ENCODE data around the gene UBAP2.
A peak's percentile ranks its signal among the peaks of the same experiment; 100 is the strongest.

The UBAP2 gene

GRCh38 chr9:33931326-33931725 lies 117.4 kb downstream of the UBAP2 start:
- H3K27ac Mint-ChIP-seq: no peak overlapping the region
- peaks cover 42% of the 10 kb centered on the region for H3K36me3 Mint-ChIP-seq (ENCODE audit: low read depth)
- H3K9me3 Mint-ChIP-seq: no peaks in the 10 kb centered on the region
- no peak overlapping the region for H3K4me3 Mint-ChIP-seq
- H3K27me3 Mint-ChIP-seq (ENCODE audit: low read depth): no peaks in the 10 kb centered on the region
- H3K4me1 Mint-ChIP-seq (ENCODE audit: low read depth): no peaks in the 10 kb centered on the region

- Mint-ChIP-seq H3K9me3 (no peaks in the 10 kb centered on the region), H3K27ac (no peak overlapping the region), H3K36me3 (ENCODE audit: low read depth) (peaks cover 37% of the 10 kb centered on the region), H3K27me3 (ENCODE audit: low read depth) (no peaks in the 10 kb centered on the region), H3K4me3 (no peak overlapping the region), H3K4me1 (ENCODE audit: low read depth) (no peaks in the 10 kb centered on the region)
Observed at GRCh38 chr9:33927694-33928093, 121.0 kb downstream of the UBAP2 start.

DNA sequence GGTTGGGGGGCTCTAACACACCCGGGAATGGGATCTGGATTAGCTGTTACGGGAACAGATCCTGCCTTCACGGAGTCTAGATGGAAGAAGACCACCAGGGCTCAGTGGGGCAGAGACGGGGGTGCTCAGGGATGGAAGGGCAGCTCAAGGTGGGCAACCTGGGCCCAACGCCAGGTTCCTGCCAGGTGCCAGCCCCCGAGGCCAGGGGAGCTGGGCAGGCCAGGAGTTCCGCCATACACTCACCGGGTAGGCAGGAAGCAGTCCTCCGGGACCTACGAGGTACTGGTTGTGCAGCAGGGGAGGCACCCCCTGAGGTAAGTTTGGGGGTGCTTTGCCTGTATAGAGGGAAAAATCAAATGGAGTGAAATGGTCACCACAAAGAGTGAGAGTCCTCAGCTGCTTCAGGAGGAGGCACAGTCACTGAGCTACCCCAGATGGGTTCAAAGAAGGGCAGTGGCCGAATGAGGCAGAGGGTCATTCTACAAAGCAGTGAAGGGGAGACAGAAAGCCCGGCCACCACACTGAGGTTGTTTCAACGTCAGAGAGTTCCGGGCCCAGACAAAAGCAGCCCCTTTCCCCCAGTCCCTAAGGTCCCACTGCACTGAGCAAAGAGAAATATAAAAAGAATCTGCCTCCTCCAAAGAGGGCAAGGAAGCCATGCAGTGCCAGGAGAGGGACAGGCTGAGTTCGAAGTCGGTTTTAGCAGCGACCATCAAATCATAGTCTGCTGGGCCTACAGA lies 121.8 kb downstream of the UBAP2 start:
- Mint-ChIP-seq H3K27me3 (ENCODE audit: low read depth) (no peaks in the 10 kb centered on the region), H3K9me3 (no peaks in the 10 kb centered on the region), H3K36me3 (ENCODE audit: low read depth) (peaks cover 35% of the 10 kb centered on the region), H3K27ac (no peak overlapping the region), H3K4me1 (ENCODE audit: low read depth) (no peaks in the 10 kb centered on the region), H3K4me3 (no peak overlapping the region)

DNA sequence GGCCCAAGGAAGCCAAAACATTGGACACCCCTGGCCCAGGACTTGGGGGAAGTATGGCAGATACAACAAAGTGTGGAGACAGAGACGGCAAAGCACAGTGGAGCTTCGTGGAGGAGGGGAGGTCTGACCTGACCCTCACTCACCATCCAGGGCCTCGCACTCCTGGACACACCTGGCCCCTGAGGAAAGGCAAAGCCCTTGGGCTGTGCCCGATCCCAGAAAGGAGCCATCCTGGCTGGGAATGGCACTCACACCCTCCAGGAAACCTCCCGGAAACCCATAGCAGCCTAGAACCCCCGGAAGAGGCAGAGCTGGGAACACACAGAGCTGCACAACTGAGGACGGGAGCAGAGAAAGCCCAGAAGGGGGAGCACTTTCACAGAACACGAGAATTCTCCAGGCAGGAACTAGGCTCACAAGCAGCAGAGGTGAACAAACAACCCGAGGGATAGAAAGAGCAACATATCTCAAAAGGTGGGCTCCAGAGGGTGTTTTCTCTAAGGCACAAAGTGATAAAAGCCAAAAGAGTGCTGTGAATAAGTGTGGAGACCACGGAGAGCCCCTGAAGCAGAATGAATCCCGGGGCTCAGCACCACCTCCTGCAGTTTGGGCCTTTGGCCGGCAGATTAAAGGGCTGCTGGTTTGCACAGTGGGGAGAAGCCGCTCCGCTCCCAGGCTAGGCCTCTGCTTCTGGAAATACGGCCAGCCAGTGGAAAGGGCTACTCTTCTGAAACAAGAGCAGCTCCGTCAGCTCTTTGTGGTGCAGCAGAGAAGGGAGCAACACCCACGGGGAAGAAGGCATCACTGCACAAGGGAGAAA lies 123.5 kb downstream of the UBAP2 start:
- no peaks in the 10 kb centered on the region for H3K9me3 Mint-ChIP-seq
- H3K27me3 Mint-ChIP-seq (ENCODE audit: low read depth): no peaks in the 10 kb centered on the region
- H3K4me3 Mint-ChIP-seq: no peak overlapping the region
- no peaks in the 10 kb centered on the region for H3K4me1 Mint-ChIP-seq (ENCODE audit: low read depth)
- peak overlapping the region; percentile 11 for H3K27ac Mint-ChIP-seq
- peaks cover 32% of the 10 kb centered on the region for H3K36me3 Mint-ChIP-seq (ENCODE audit: low read depth)

DNA sequence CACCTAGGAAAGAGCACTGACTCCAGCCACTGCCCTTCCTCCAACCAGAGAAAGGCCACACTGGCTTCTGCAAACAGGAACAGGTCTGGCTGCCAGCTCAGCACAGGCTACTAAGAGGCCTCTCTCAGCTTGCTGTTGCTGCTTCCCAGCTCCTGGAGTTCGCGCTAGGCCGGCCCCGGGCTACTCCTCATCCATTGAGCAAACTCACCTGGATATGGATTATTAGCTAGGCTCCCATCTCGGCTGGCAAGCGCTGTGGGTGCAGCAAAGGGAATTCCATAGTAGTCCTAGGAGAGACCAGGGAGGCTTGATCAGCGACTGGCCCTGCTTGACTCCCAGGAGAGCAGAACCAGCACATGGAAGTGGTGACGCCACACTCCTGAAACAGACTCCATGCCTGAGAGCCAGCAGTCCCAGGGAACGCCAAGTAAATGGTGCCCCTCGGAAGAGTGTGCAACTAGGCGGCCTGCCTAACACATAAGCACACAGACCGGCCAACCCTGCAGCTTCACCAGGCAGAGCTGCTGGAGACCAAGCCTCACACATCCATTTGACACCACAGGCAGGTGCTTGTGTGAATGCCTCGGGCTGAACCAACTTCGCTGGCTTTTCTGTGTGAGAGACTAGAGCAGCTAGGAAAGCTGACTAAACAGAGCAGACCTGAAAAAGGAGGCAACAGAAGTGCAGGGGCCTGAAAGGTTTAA lies 124.5 kb downstream of the UBAP2 start:
- H3K36me3 Mint-ChIP-seq (ENCODE audit: low read depth): peaks cover 32% of the 10 kb centered on the region

GRCh38 chr9:33923079-33923478 lies 125.6 kb downstream of the UBAP2 start:
- Mint-ChIP-seq H3K4me3 (no peak overlapping the region), H3K9me3 (no peaks in the 10 kb centered on the region), H3K36me3 (ENCODE audit: low read depth) (peaks cover 39% of the 10 kb centered on the region), H3K27me3 (ENCODE audit: low read depth) (no peaks in the 10 kb centered on the region), H3K4me1 (ENCODE audit: low read depth) (no peaks in the 10 kb centered on the region), H3K27ac (no peak overlapping the region)

More for the DNA sequence above, 124.5 kb downstream of the UBAP2 start:
- Mint-ChIP-seq H3K27ac (no peak overlapping the region), H3K27me3 (ENCODE audit: low read depth) (no peaks in the 10 kb centered on the region), H3K4me3 (no peak overlapping the region), H3K4me1 (ENCODE audit: low read depth) (no peaks in the 10 kb centered on the region), H3K9me3 (no peaks in the 10 kb centered on the region)

- Mint-ChIP-seq H3K27ac (no peak overlapping the region), H3K4me1 (ENCODE audit: low read depth) (no peaks in the 10 kb centered on the region), H3K27me3 (ENCODE audit: low read depth) (no peaks in the 10 kb centered on the region), H3K36me3 (ENCODE audit: low read depth) (peaks cover 40% of the 10 kb centered on the region), H3K4me3 (no peak overlapping the region), H3K9me3 (no peaks in the 10 kb centered on the region)
Observed at GRCh38 chr9:33921967-33922895, 126.5 kb downstream of the UBAP2 start.

DNA sequence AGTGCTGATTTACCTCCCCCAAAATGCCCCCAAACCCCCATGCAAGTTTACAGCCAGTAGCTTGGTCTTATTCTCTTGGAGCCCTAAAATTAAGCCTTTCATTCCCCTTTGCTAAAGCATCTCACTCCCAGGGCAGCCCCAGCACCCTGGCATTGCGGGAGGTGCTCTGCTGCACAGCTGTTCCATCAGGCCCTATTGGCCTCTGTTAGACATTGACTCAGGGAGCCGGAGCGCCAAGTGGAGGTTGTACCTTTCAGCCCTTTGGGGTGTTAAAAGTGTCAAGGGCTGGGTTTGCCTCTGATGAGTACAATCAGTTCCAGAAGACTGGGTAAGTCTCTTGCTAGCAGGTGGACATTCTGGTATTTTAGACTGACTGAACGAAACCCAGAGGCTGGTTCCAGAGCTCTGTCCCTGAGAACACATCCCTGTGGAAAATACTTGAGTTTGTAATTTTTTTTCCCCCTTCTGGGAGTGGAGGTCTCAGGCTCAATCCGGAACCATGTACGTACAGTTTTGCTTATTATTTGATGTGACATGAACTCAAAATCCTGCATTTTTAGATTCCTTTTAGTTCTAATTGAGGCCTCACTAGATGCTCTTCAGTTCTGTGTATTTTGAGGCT lies 129.3 kb downstream of the UBAP2 start:
- Mint-ChIP-seq H3K4me3 (no peak overlapping the region), H3K36me3 (ENCODE audit: low read depth) (peaks cover 42% of the 10 kb centered on the region), H3K4me1 (ENCODE audit: low read depth) (no peaks in the 10 kb centered on the region), H3K27ac (no peak overlapping the region), H3K27me3 (ENCODE audit: low read depth) (no peaks in the 10 kb centered on the region), H3K9me3 (no peaks in the 10 kb centered on the region)

DNA sequence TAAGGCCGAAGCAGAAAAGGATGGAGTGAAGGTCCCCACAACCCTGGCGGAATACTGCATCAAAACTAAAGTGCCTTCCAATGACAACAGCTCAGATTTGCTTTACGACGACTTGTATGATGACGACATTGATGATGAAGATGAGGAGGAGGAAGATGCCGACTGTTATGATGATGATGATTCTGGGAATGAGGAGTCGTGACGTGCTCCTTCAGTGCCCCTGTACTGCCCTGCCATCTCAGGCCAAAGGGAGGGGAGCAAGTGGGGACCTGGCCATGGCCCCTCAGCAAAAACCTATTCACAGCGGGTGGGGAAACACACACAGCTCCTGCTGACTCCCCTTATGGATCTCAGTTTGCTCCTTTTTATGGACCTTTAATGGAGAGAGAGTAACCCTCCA lies 131.7 kb downstream of the UBAP2 start:
- Mint-ChIP-seq H3K4me1 (ENCODE audit: low read depth) (no peaks in the 10 kb centered on the region), H3K9me3 (no peaks in the 10 kb centered on the region), H3K27ac (no peak overlapping the region), H3K36me3 (ENCODE audit: low read depth) (peaks cover 40% of the 10 kb centered on the region), H3K27me3 (ENCODE audit: low read depth) (no peaks in the 10 kb centered on the region), H3K4me3 (no peak overlapping the region)

DNA sequence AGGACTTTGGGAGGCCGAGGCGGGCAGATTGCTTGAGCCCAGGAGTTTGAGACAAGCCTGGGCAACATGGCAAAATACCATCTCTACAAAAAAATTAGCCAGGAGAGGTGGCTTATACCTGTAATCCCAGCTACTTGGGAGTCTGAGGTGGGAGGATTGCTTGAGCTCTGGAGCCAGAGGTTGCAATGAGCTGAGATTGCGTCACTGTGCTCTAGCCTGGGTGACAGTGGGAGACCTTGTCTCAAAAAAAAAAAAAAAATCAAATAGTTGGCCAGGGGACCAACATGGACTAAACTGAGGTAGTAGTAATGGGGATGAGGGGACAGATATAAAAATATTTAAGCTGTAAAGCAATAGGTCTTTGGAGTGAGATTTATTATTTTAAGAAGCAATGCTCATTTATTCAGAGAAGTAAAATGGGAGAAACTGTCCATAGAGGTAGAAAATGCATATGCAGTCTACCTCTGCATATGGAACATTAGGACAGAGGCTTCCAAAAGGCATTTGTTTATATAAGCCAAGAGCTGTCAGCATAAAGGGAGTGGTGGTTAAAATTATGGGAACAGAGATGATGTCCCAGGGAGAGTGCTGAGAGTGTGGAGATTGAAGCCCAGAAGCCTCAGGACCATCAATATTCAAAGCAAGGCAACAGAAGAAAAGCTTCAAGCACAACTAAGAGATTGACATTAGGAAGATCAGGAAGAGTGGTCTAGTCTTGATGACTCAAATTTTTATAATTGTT lies 133.6 kb downstream of the UBAP2 start:
- peaks cover 31% of the 10 kb centered on the region for H3K36me3 Mint-ChIP-seq (ENCODE audit: low read depth)
- no peaks in the 10 kb centered on the region for H3K27me3 Mint-ChIP-seq (ENCODE audit: low read depth)
- no peak overlapping the region for H3K27ac Mint-ChIP-seq
- no peaks in the 10 kb centered on the region for H3K9me3 Mint-ChIP-seq
- no peaks in the 10 kb centered on the region for H3K4me1 Mint-ChIP-seq (ENCODE audit: low read depth)
- no peak overlapping the region for H3K4me3 Mint-ChIP-seq

DNA sequence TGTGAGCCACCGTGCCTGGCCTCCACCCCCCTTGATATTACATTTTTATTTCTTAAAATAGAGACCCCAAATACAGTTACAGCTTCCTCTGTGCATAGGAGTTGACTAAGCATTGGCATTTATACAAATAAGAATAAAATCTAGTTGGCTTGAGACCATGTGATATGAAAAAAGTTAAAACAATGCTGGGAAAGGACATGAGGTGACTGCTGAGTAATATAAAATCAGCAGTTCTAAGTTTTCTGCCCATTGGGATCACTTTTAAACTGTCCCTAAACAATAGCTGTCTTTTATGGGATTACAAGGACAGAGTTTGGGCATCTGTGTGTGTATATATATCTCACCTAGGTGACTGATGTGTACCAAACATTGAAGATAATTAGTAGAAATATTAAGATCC lies 135.1 kb downstream of the UBAP2 start:
- no peak overlapping the region for H3K27ac Mint-ChIP-seq
- H3K4me1 Mint-ChIP-seq (ENCODE audit: low read depth): no peaks in the 10 kb centered on the region
- H3K9me3 Mint-ChIP-seq: no peaks in the 10 kb centered on the region
- H3K27me3 Mint-ChIP-seq (ENCODE audit: low read depth): no peaks in the 10 kb centered on the region
- peaks cover 22% of the 10 kb centered on the region for H3K36me3 Mint-ChIP-seq (ENCODE audit: low read depth)
- H3K4me3 Mint-ChIP-seq: no peak overlapping the region

DNA sequence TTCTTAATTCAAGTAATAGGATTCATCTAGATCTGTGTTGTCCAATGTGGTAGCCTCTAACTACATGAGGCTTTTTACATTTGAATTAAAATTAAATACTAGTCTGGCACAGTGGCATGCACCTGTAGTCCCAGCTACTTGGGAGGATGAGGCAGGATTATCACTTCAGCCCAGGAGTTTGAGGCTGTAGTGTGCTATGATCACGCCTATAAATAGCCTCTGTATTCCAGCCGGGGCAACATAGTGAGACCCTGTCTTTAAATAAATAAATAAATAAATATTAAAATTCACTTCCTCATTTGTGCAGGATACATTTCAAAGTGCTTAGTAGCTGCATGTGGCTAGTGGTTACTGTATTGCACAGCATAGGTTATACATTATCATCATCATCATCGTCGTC lies 139.9 kb downstream of the UBAP2 start:
- Mint-ChIP-seq H3K4me3 (no peak overlapping the region), H3K27me3 (ENCODE audit: low read depth) (no peaks in the 10 kb centered on the region), H3K36me3 (ENCODE audit: low read depth) (peaks cover 14% of the 10 kb centered on the region), H3K27ac (no peak overlapping the region), H3K4me1 (ENCODE audit: low read depth) (peaks cover 12% of the 10 kb centered on the region), H3K9me3 (no peaks in the 10 kb centered on the region)

GRCh38 chr9:33908114-33908513 lies 140.6 kb downstream of the UBAP2 start:
- peaks cover 17% of the 10 kb centered on the region for H3K4me1 Mint-ChIP-seq (ENCODE audit: low read depth)
- no peak overlapping the region for H3K27ac Mint-ChIP-seq
- no peaks in the 10 kb centered on the region for H3K9me3 Mint-ChIP-seq
- H3K27me3 Mint-ChIP-seq (ENCODE audit: low read depth): no peaks in the 10 kb centered on the region
- H3K4me3 Mint-ChIP-seq: no peak overlapping the region
- peaks cover 18% of the 10 kb centered on the region for H3K36me3 Mint-ChIP-seq (ENCODE audit: low read depth)

All from T-helper 1 cell treated with Interleukin-12 subunit alpha and Interleukin-12 subunit beta and Interleukin-4 antibody, amounts not matched to agents 30 μg/mL and 1 μg/mL, for 36 hours (primary cell).